WERI-Rb-1 (cell line): ENCODE measurements around the gene TSPYL2.

Experiments
- DNase-seq: peaks from one replicate; pipeline ENCODE4 v3.0.0-alpha.2; 2020
- H3K27ac ChIP-seq: fragments of 250-450 bp; sonication (Bioruptor Pico); 2 replicates; pipeline ENCODE4 v1.5.1; 2020; ENCODE audit warnings: mild to moderate bottlenecking, moderate library complexity
- H3K27me3 ChIP-seq: fragments of 250-450 bp; sonication (Bioruptor Pico); 2 replicates; pipeline ENCODE4 v1.5.1; 2021; ENCODE audit warnings: mild to moderate bottlenecking, low read depth, moderate library complexity; ENCODE audit not compliant: insufficient read depth, severe bottlenecking
- H3K36me3 ChIP-seq: fragments of 250-450 bp; sonication (Bioruptor Pico); 2 replicates; pipeline ENCODE4 v1.5.1; 2020; ENCODE audit warnings: mild to moderate bottlenecking, moderate library complexity
- H3K4me3 ChIP-seq: 2 replicates; pipeline ENCODE4 v1.5.1; 2011; ENCODE audit warnings: low read depth, mild to moderate bottlenecking, control low read depth, low read length
- H3K9me3 ChIP-seq: fragments of 250-450 bp; sonication (Bioruptor Pico); 2 replicates; pipeline ENCODE4 v1.5.1; 2021; ENCODE audit warnings: mild to moderate bottlenecking, moderate library complexity; ENCODE audit not compliant: severe bottlenecking
- CTCF ChIP-seq: IDR thresholded peaks from 2 replicates; pipeline ENCODE4 v1.5.1; 2011; ENCODE audit warnings: low read depth, mild to moderate bottlenecking, control low read depth, inconsistent platforms, low read length

Gene TSPYL2

GRCh38 chrX:53082773-53083616, 828 bp downstream of the TSPYL2 start:
- peak overlapping the region; percentile 80 for H3K27ac ChIP-seq
- DNase-seq, result no peak
- H3K27me3 ChIP-seq, result peaks cover 13% of the 10 kb centered on the region
- TF ChIP-seq CTCF, result no peak
- no peaks in the 10 kb centered on the region for H3K9me3 ChIP-seq
- H3K36me3 ChIP-seq, result peaks cover 27% of the 10 kb centered on the region
- H3K4me3 ChIP-seq, result peak overlapping the region; percentile 66

- no peak overlapping the region for H3K27ac ChIP-seq
- no peaks in the 10 kb centered on the region for H3K9me3 ChIP-seq
- peaks cover 13% of the 10 kb centered on the region for H3K27me3 ChIP-seq
- peaks cover 28% of the 10 kb centered on the region for H3K36me3 ChIP-seq
- no peak for DNase-seq
- H3K4me3 ChIP-seq, result no peak overlapping the region
- no peak for TF ChIP-seq CTCF
These were observed 1.9 kb downstream of the TSPYL2 start for GRCh38 chrX:53084043-53084570.

- no peak overlapping the region for H3K27ac ChIP-seq
- H3K27me3 ChIP-seq, result peaks cover 13% of the 10 kb centered on the region
- peaks cover 28% of the 10 kb centered on the region for H3K36me3 ChIP-seq
- DNase-seq, result no peak
- no peaks in the 10 kb centered on the region for H3K9me3 ChIP-seq
- no peak overlapping the region for H3K4me3 ChIP-seq
- no peak for TF ChIP-seq CTCF
These were observed 2.7 kb downstream of the TSPYL2 start for GRCh38 chrX:53084863-53085262.

- H3K9me3 ChIP-seq, result no peaks in the 10 kb centered on the region
- H3K27ac ChIP-seq, result no peak overlapping the region
- H3K4me3 ChIP-seq, result no peak overlapping the region
- H3K36me3 ChIP-seq, result peaks cover 28% of the 10 kb centered on the region
- no peak for DNase-seq
- H3K27me3 ChIP-seq, result peaks cover 13% of the 10 kb centered on the region
- no peak for TF ChIP-seq CTCF
These were observed 3.6 kb downstream of the TSPYL2 start for GRCh38 chrX:53085661-53086229.

GRCh38 chrX:53086464-53086863, 4.3 kb downstream of the TSPYL2 start:
- DNase-seq, result no peak

More at GRCh38 chrX:53086464-53086863, 4.3 kb downstream of the TSPYL2 start:
- Histone ChIP-seq H3K9me3 (no peaks in the 10 kb centered on the region), H3K4me3 (no peak overlapping the region), H3K36me3 (peaks cover 28% of the 10 kb centered on the region), H3K27ac (no peak overlapping the region), H3K27me3 (peaks cover 13% of the 10 kb centered on the region)
- no peak for TF ChIP-seq CTCF
